ENCODE measurements around the gene ACTR3C.
"Not testable (repeated sequence)": the region's sequence is repeated elsewhere in the genome, so short reads cannot be mapped to it uniquely, and the experiment has no call there.

DNA sequence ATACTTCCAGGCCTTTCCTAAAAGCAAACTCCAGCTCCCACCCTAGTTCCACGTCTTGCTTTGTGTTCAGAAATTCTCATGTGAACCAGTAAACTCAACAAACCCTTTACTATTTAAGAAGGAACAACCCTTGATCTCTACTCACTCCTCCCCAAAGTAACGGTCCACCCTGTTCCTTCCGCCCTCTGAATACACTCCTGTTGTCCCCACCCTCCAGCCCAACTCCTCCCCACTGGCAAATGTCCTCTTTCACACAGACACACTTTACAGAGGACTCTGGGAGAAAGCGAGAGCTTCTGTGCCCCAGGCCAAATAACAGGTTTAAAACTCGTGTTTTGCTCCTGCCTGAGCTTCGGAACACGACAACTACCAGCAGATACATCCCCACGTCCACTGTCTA lies 55.1 kb downstream of the ACTR3C start:
- TF ChIP-seq, protein P1, sequence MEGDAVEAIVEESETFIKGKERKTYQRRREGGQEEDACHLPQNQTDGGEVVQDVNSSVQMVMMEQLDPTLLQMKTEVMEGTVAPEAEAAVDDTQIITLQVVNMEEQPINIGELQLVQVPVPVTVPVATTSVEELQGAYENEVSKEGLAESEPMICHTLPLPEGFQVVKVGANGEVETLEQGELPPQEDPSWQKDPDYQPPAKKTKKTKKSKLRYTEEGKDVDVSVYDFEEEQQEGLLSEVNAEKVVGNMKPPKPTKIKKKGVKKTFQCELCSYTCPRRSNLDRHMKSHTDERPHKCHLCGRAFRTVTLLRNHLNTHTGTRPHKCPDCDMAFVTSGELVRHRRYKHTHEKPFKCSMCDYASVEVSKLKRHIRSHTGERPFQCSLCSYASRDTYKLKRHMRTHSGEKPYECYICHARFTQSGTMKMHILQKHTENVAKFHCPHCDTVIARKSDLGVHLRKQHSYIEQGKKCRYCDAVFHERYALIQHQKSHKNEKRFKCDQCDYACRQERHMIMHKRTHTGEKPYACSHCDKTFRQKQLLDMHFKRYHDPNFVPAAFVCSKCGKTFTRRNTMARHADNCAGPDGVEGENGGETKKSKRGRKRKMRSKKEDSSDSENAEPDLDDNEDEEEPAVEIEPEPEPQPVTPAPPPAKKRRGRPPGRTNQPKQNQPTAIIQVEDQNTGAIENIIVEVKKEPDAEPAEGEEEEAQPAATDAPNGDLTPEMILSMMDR (IDR thresholded peaks at IDR 0.05): not testable (repeated sequence)
- not testable (repeated sequence) for TF ChIP-seq EZH2 (IDR thresholded peaks at IDR 0.05)
